MV-4-11 (cell line): ENCODE measurements around the gene MT1A.
A peak's percentile ranks its signal among the peaks of the same experiment; 100 is the strongest.

Source experiments
- DNase-seq: peaks from one replicate; lab custom pipeline; 2025; lab: John Stamatoyannopoulos, UW

The MT1A gene

DNA sequence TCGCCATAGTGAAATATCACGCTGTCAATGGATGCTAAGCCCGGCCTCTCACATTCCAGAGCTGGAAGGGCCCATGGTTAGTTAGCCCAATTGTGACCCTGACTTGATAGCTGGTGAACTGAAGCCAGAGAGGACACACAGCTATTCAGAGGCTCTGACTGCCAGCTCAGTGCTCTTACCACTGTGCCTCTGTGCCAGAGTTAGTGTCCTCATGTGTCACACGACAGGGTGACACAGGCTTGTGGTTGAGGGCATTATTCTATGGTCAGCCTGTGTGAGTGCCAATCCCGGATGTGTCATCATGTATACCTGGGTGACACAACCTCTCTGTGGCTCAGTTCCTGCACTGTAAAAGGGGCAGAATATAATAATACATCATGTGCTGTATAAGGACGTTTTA lies 41.4 kb downstream of the MT1A start:
- DNase-seq: peak; percentile 65

- DNase-seq: peak; percentile 87
Observed at GRCh38 chr16:56681939-56682702, 43.7 kb downstream of the MT1A start, which contains the start of gene MT1X. Gene MT1X (plus strand): TSS chr16:56682470. CDS start chr16:56682541, 71 bp downstream.

- no peak for DNase-seq
Observed at GRCh38 chr16:56682703-56683397, 44.4 kb downstream of the MT1A start.

- DNase-seq: no peak
Observed at GRCh38 chr16:56683424-56684172, 45.1 kb downstream of the MT1A start.

- DNase-seq: no peak
Observed at GRCh38 chr16:56684256-56684925, 45.9 kb downstream of the MT1A start.

- DNase-seq: no peak
Observed at GRCh38 chr16:56684926-56685590, 46.6 kb downstream of the MT1A start.

DNA sequence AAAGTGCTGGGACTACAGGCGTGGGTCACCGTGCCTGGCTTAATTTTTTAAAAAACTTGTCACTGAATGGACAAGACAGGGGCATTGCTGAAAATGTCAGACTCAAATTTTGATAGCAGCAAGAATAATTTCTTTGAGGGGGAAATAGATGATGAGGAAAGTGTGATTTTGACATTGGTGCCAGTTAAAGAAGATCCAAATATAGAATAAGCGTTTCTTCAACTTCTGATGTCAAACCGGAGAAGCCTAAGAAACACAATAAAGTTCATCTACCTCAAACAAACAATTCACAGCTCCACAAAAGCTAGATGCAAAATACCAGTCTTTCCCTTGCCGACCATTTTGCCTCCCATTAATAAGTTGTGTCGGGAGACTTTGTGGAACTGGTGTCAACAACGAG lies 48.3 kb downstream of the MT1A start:
- DNase-seq: no peak

DNA sequence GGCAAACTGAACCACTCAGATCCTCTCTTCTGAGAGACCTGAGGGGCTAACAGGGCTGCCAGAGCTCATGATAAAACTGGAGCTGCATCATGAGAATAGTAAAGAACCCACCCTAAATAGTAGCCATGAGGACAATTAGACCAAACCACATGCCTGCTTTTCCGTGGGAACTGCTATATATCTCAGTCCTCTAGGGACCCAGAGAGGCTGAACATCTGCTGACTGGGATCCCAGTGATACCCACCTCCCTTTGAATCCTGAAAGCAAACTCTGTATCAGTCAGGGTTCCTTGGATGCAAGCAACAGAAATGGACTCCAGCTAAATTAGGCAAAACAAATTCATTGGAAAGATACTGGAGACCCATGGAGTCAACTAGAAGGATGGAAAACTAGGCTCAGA lies 50.3 kb downstream of the MT1A start:
- no peak for DNase-seq

GRCh38 chr16:56689171-56689570 lies 50.7 kb downstream of the MT1A start:
- no peak for DNase-seq
